SH-SY5Y (cell line): ENCODE data around the gene CYB561D2.

ENCODE experiments used
- GATA2 ChIP-seq: IDR thresholded peaks from 2 replicates; pipeline ENCODE4 v1.6.1; 2011; ENCODE audit warnings: mild to moderate bottlenecking, low read depth, low read length
- GATA3 ChIP-seq: IDR thresholded peaks from 2 replicates; pipeline ENCODE4 v1.6.1; 2011; ENCODE audit warnings: low read depth, mild to moderate bottlenecking, low read length, moderate library complexity

DNA sequence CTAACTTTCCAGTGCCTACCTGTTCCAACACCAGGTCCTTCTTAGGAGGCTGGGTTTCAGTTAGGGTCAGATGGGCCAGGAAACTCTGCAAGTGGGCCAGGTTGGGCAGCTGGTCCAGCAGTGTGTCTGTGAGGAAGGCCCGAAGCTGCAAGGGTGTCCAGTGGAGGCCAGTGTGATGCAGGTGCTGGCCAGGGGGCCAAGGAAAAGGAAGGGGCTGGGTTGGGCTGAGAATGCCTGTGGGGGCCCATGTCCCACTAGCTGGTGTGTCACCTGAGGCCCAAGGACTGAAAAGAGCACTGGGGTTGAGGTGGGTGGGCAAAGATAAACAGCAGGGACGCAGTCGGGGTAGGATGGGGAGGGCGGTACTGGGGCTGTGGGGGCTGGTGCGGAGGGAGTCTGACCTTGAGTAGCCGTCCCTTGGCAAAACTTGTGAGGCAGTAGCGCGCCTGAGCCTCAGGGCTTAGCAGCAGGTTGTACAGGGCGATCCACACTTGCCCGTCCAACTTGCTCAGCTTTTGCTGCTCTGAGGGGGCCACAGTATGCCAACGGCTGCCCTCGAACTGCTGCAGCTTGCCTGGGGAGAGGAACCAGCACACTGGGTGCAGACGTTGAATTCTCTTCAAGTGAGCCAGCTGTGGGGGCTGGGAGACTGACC is 8.5 kb upstream of the CYB561D2 start:
- no peak for TF ChIP-seq GATA2
- TF ChIP-seq GATA3, result no peak
